ENCODE results near the gene ZNF236. TPM values are rescaled to one million over a fixed set of nuclear protein-coding genes. Genes with fewer than 3 reads are reported as not detected.
A peak's percentile ranks its signal among the peaks of the same experiment; 100 is the strongest.
"Not testable (repeated sequence)": the region's sequence is repeated elsewhere in the genome, so short reads cannot be mapped to it uniquely, and the experiment has no call there.

ZNF236 gene
- total RNA-seq: 10 to 100 TPM; 24.3 to 25.6 TPM
- 1 to 10 TPM; 4.6 to 8.4 (median 5.7) TPM for polyA plus RNA-seq
- 40.3 to 81.2 (median 55.1) reads per million in 6 experiments for total RNA-seq

DNA sequence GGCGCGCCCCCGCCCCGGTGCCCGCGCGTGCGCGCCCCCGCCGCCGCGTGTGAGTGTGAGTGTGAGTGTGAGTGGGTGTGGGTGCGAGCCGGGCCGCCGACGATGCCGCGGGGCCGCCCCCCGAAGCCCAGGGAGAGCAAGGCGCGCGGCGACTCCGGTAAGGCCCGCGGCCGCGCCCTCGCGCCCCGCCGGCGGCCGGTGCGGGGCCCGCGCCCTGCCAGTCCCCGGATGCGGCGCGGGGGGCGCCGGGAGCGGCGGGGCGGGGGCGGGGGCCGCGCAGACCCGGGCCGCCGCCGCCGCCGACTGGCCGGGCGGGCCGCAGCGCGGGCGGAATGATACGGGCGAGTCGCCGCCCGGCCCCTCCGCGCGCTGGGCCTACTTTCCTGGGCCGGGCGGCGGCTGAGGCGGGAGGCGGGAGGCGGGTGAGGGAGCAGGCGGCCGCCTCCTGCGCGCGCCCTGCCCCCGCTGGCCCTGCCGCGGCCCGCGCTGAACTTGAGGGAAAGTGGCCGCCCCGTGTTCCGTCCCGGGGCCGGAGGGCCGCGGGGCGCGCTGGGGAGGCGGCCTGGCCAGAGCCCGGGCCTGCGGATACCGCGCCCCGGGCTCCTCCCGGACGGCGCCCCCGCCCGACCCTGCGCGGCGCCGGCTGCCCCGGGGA, at the start of gene ZNF236:
Gene ZNF236, plus strand, starts transcription at position 52 of the 655 bp plus-strand sequence. Its CDS starts 51 bp downstream, at position 103.
- H3K27me3 Mint-ChIP-seq: no peaks in the 10 kb centered on the region
- ATAC-seq (peak; percentile 51 to 55), DNase-seq (peak; percentile 41 to 78 (median 64))
- H3K36me3 Mint-ChIP-seq: peaks cover 0 to 13% (median 2%) of the 10 kb centered on the region in 3 donors
- no peaks in the 10 kb centered on the region for H3K9me3 Mint-ChIP-seq
- H3K27ac Mint-ChIP-seq: peak within 1 kb of the TSS; percentile 91 to 98 (median 96)
- POLR2A ChIA-PET: interaction anchor here (0.6 to 1.2 kb wide), 5 partner anchors 10 to 330 kb away, joined by 3 to 5 read pairs (median 3); no protein-coding TSS in a partner anchor
- peak within 1 kb of the TSS; percentile 90 to 96 (median 93) for H3K4me3 Mint-ChIP-seq
- H3K4me1 Mint-ChIP-seq: peaks cover 26 to 67% (median 63%) of the 10 kb centered on the region in 4 donors

DNA sequence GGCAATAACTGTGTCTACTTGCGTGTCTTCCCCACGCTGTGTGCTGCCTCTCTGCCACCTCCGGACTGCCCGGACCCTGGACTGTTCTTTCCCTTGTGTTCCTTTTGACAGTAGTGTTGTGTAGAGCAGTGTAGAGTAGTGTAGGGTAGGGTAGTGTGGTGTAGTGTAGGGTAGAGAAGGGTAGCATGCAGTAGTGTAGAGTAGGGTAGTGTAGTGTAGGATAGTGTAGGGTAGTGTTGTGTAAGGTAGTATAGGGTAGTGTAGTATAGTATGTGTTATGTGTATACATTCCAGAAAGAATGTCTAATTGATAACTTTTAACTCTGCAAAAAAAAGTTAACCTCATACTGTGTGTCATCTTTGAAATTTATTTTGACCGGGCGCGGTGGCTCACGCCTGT, 49.7 kb upstream of the ZNF236 start:
- ATAC-seq (no peak), DNase-seq (no peak)
- peaks cover 4 to 47% (median 11%) of the 10 kb centered on the region in 5 donors for H3K27me3 Mint-ChIP-seq
- no peak overlapping the region for H3K27ac Mint-ChIP-seq
- POLR2A ChIA-PET: no interaction called here
- no peak overlapping the region for H3K4me3 Mint-ChIP-seq
- H3K4me1 Mint-ChIP-seq: peaks cover 0 to under 1% (median 0%) of the 10 kb centered on the region in 4 donors
- peaks cover 0 to 11% (median 0%) of the 10 kb centered on the region in 3 donors for H3K36me3 Mint-ChIP-seq
- peaks cover 0 to 19% (median 13%) of the 10 kb centered on the region in 9 donors for H3K9me3 Mint-ChIP-seq

DNA sequence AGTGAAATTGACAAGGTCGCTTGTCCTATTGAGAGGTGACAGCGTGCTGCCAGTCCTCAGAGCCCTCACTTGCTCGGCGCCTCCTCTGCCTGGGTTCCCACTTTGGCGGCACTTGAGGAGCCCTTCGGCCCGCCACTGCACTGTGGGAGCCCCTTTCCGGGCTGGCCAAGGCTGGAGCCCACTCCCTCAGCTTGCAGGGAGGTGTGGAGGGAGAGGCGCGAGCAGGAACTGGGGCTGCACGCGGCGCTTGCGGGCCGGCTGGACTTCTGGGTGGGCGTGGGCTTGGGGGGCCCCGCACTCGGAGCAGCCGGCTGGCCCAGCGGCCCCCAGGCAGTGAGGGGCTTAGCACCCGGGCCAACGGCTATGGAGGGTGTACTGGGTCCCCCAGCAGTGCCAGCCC, 45.3 kb upstream of the ZNF236 start:
- ATAC-seq: not testable (repeated sequence)

DNA sequence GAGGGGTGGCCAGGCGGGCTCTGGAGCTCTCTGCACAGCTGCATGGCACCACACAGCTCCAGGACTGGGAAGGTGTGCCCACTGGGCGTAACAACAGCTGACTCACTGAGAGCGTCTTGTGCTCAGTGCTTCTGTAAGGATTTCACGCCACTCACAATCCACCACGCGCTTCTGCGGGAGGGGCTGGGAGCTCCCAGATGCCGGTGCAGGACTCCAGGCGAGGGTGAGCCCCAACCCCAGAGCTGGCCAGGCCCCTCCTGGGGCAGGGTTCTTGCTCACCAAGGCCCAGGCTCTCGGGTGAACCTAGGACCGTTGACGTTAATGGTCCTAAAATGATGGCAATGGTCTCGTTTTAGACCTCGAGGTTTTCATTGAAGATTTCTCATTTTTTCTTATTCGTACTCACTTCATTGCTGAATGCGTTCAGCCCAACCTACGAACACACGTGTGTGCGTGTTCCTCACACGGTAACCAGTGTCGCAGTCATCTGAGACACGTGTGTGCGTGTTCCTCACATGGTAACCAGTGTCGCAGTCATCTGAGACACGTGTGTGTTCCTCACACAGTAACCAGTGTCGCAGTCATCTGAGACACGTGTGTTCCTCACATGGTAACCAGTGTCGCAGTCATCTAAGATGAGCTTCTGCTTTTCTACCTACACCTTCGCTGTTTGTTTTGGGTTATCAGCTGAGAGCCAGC, 38.4 kb upstream of the ZNF236 start:
- no peaks in the 10 kb centered on the region for H3K9me3 Mint-ChIP-seq
- POLR2A ChIA-PET: no interaction called here

More for the DNA sequence above, 45.3 kb upstream of the ZNF236 start:
- peaks cover 2 to 30% (median 9%) of the 10 kb centered on the region in 5 donors for H3K27me3 Mint-ChIP-seq
- POLR2A ChIA-PET, H3K4me1 Mint-ChIP-seq, H3K4me3 Mint-ChIP-seq, DNase-seq, H3K9me3 Mint-ChIP-seq, H3K27ac Mint-ChIP-seq, H3K36me3 Mint-ChIP-seq: not testable (repeated sequence)

DNA sequence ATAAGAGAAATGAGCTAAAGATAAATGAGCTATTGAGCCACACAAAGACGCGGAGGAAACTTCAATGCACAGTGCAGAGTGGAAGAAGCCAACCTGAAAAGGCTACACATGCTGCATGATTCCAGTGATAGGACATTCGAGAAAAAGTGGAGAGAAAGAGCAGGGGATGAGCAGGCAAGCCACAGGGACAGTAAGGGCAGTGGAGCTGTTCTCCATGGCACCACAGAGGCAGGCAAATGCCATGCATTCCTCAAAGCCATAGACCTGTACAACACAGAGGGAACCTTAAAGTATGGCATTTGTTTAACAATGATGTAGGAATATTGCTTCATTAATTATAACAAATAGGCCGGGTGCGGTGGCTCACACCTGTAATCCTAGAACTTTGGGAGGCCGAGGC, 36.5 kb upstream of the ZNF236 start:
- Mint-ChIP-seq H3K4me3 (peak overlapping the region in 1 of 10 donors; percentile 26), H3K27me3 (peaks cover 0 to 24% (median 4%) of the 10 kb centered on the region in 5 donors), H3K27ac (no peak overlapping the region), H3K36me3 (no peaks in the 10 kb centered on the region), H3K9me3 (peaks cover 0 to 10% (median 3%) of the 10 kb centered on the region in 9 donors), H3K4me1 (peaks cover 0 to 8% (median 4%) of the 10 kb centered on the region in 4 donors)
- POLR2A ChIA-PET: no interaction called here
- ATAC-seq (no peak), DNase-seq (no peak)

More for the DNA sequence above, 38.4 kb upstream of the ZNF236 start:
- Mint-ChIP-seq H3K27ac (peak overlapping the region in 1 of 10 donors; percentile 59), H3K27me3 (peaks cover 2 to 28% (median 7%) of the 10 kb centered on the region in 5 donors), H3K4me3 (no peak overlapping the region), H3K36me3 (no peaks in the 10 kb centered on the region), H3K4me1 (peaks cover 0 to 7% (median 1%) of the 10 kb centered on the region in 4 donors)
- ATAC-seq: no peak
- DNase-seq: no peak

DNA sequence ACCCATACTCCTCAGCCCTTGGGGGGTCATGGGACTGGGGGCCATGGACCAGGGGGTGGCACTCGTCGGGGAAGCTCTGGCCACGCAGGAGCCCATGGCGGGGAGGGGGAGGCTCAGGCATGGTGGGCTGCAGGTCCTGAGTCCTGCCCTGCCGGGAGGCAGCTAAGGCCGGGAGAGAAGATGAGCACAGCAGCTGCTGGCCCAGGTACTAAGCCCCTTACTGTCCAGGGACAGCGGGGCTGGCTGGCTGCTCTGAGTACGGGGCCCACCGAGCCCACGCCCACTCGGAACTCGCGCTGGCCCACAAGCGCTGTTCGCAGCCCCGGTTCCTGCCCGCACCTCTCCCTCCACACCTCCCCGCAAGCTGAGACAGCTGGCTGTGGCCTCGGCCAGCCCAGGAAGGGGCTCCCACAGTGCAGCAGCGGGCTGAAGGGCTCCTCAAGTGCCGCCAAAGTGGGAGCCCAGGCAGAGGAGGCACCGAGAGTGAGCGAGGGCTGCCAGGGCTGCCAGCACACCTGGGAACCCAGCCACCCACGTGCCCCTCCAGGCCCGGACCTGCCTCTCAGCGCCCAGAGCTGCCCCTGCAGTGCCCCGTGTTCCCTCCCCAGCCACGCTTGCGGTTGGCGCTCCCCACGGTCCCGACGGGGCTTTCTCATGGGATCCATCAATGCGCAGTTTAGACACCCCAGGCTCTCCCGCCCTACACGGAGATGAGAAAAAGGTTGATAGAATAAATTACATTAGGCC, 33.6 kb upstream of the ZNF236 start:
- peaks cover 0 to 24% (median 8%) of the 10 kb centered on the region in 9 donors for H3K9me3 Mint-ChIP-seq
- POLR2A ChIA-PET: no interaction called here
- H3K27me3 Mint-ChIP-seq: peaks cover 0 to 18% (median 4%) of the 10 kb centered on the region in 5 donors
- no peak for ATAC-seq
- peaks cover 0 to 12% (median 6%) of the 10 kb centered on the region in 4 donors for H3K4me1 Mint-ChIP-seq
- DNase-seq: no peak
- H3K27ac Mint-ChIP-seq: peak overlapping the region in 1 of 10 donors; percentile 40
- no peaks in the 10 kb centered on the region for H3K36me3 Mint-ChIP-seq
- peak overlapping the region in 1 of 10 donors; percentile 7 for H3K4me3 Mint-ChIP-seq

DNA sequence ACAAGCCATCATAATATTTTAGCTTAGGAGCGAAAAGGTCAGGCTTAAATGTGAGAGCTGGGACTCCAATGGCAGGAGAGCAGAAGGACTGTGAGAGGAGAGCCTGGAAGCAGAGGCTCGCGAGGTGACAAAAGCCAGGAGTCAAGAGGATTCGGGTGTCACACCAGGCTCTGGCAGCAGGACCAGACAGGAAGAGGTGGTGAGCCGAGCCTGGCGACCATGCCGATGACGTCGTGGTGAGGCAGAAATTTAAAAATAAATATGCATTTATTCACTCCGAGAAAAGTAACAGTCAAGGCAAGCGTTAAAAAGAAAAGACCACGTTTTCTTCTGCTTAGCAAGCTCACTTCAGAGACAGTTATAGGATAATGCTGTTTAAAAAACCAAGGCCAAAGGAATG, 31.3 kb upstream of the ZNF236 start:
- Mint-ChIP-seq H3K36me3 (peaks cover 2 to 7% (median 2%) of the 10 kb centered on the region in 3 donors), H3K4me1 (peaks cover 0 to 12% (median 6%) of the 10 kb centered on the region in 4 donors), H3K4me3 (no peak overlapping the region), H3K27ac (peak overlapping the region in 1 of 10 donors; percentile 38), H3K27me3 (peaks cover 3 to 30% (median 12%) of the 10 kb centered on the region in 5 donors), H3K9me3 (peaks cover 0 to 24% (median 11%) of the 10 kb centered on the region in 9 donors)
- POLR2A ChIA-PET: interaction anchor here (0.5 kb wide), 1 partner anchor 885 kb away, joined by 3 read pairs; no protein-coding TSS in a partner anchor
- no peak for DNase-seq
- ATAC-seq: no peak

DNA sequence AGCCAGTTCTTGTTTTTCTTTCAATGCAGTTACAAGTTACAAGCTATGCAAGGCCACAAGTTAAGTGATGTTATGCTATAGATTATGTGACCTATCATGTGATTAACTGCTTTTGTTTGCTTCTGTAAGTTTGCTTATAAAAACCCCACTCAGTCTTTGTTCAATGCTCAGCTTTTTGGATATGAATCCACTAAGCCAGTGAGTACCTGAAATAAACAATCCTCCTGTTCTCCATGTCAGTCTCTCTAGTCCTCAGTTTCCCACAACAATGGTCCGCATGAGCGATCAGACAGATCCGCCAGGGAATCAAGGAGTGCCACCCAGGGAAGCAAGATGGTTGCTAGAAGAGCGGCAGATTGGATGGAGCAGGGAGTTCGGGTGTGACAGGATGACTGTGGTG, 30.7 kb upstream of the ZNF236 start:
- Mint-ChIP-seq H3K4me1 (peaks cover 0 to 12% (median 6%) of the 10 kb centered on the region in 4 donors), H3K27me3 (peaks cover 3 to 32% (median 12%) of the 10 kb centered on the region in 5 donors), H3K4me3 (no peak overlapping the region), H3K9me3 (peaks cover 0 to 24% (median 11%) of the 10 kb centered on the region in 9 donors), H3K27ac (peak overlapping the region in 3 of 10 donors; percentile 69 to 80 (median 70)), H3K36me3 (peaks cover 2 to 7% (median 4%) of the 10 kb centered on the region in 3 donors)
- ATAC-seq (no peak), DNase-seq (no peak)
- POLR2A ChIA-PET: no interaction called here

DNA sequence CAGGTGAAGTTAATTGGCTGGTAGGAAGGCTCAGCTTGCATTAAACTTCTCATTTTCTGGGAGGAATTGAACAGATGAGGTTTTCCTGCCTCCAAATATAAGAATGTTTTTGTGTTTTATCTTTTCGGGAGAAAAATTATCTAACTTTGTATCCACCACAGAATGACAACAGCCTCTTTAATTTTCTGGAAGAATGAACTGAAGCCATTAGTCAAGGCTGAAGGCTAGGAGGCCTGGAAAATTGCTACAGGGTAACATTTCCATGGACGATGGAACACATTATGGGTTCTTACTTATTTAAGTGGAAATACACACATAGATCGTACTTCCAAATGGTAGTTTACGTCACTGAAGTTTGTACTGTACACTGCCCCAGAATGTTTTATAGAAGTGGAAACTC, 28.0 kb upstream of the ZNF236 start:
- DNase-seq (no peak), ATAC-seq (no peak)
- Mint-ChIP-seq H3K36me3 (peaks cover 2 to 12% (median 12%) of the 10 kb centered on the region in 3 donors), H3K4me1 (peaks cover 0 to 9% (median 2%) of the 10 kb centered on the region in 4 donors), H3K27me3 (peaks cover 7 to 42% (median 18%) of the 10 kb centered on the region in 5 donors), H3K27ac (no peak overlapping the region), H3K9me3 (peaks cover 0 to 30% (median 13%) of the 10 kb centered on the region in 9 donors), H3K4me3 (no peak overlapping the region)
- POLR2A ChIA-PET: no interaction called here

DNA sequence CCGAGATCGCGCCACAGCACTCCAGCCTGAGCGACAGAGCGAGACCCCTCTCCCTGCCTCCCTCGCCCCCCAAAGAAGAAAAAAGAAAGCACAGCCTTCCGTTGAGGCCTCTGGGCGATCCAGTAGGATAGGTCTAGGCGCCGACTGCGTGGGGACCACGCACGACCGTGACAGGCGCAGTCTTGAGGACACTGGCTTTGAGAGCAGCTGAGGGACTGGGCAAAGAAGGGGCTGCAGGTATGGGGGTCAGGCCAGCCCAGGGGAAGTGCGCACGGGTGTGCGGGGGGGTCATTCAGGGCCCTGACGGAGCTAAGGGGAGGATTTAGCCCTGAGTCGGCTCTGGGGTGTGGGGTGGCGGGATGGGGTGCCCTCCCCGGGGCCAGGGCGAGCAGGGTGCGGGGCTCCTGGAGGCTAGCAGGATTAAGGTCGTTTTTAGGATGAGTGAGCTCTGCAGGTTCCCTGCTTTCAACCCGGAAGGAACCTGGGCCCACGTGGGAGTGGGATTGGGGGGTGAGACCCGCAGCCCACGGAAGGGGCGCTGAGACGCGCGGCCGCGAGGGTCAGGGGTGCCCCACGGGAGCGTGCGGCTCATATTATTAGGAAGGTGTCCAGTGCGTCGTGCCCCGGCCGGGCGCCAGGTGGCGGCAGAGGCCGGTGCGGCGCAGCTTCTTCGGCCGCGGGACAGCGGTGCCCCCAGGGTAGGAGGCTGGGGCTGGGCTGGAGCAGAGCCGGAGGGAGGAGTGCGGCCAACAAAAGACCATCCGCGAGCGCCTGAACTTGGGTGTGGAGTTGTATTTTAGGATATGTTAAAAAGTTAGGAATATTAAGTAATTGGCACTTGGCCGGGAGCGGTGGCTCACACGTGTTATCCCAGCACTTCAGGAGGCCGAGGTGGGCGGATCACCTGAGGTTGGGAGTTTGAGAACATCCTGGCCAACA, 20.5 kb upstream of the ZNF236 start:
- DNase-seq (peak in 6 of 10 donors; percentile 14 to 40 (median 26)), ATAC-seq (peak; percentile 77 to 87)
- Mint-ChIP-seq H3K4me1 (peaks cover 10 to 18% (median 11%) of the 10 kb centered on the region in 4 donors), H3K36me3 (peaks cover 0 to 9% (median 5%) of the 10 kb centered on the region in 3 donors), H3K4me3 (peak overlapping the region in 9 of 10 donors; percentile 24 to 74 (median 59)), H3K27ac (no peak overlapping the region), H3K27me3 (peaks cover 4 to 19% (median 11%) of the 10 kb centered on the region in 5 donors), H3K9me3 (peaks cover 0 to 6% (median 3%) of the 10 kb centered on the region in 9 donors)
- POLR2A ChIA-PET: interaction anchor here (0.6 kb wide), 1 partner anchor 348 kb away, joined by 3 read pairs; no protein-coding TSS in a partner anchor

DNA sequence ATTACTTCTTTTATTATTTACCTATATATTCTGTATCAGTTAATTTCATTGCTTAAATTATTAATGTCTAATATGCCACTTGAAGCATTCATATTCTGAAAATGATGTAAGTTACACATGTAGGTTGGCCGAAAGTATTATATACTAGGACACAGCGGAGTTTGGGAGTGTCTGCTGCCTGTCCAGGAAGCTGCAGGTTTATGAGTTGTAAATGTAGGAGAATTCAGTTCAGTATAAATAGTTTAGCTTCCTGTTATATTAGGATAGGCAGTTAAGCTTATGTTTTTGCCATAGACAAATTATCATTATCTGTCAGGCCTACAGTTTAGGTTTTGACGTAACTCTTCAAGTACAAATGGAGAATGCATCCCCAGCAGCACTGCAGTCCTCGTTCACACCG, 18.9 kb upstream of the ZNF236 start:
- DNase-seq (no peak), ATAC-seq (no peak)
- POLR2A ChIA-PET: interaction anchor here (1.1 kb wide), 1 partner anchor 82 kb away, joined by 3 read pairs; no protein-coding TSS in a partner anchor
- Mint-ChIP-seq H3K27me3 (peaks cover 4 to 14% (median 7%) of the 10 kb centered on the region in 5 donors), H3K4me1 (peaks cover 10 to 18% (median 11%) of the 10 kb centered on the region in 4 donors), H3K4me3 (peak overlapping the region in 8 of 10 donors; percentile 4 to 55 (median 26)), H3K9me3 (no peaks in the 10 kb centered on the region), H3K27ac (peak overlapping the region in 1 of 10 donors; percentile 17), H3K36me3 (peaks cover 0 to 9% (median 8%) of the 10 kb centered on the region in 3 donors)

Data from naive thymus-derived CD8-positive, alpha-beta T cell (primary cell).